NT2/D1 (cell line): ENCODE measurements around the gene HSPA1B.

ENCODE experiments used
- SUZ12 ChIP-seq: IDR thresholded peaks from 2 replicates; pipeline ENCODE4 v1.6.1; 2011; ENCODE audit not compliant: insufficient read length, insufficient read depth; ENCODE audit errors: extremely low read depth
- YY1 ChIP-seq: IDR thresholded peaks from 2 replicates; pipeline ENCODE4 v1.6.1; 2011; ENCODE audit not compliant: insufficient read length, insufficient read depth
- ZNF274 ChIP-seq: IDR thresholded peaks from 2 replicates; pipeline ENCODE4 v1.6.1; 2011; ENCODE audit warnings: mild to moderate bottlenecking, low read depth, low read length

DNA sequence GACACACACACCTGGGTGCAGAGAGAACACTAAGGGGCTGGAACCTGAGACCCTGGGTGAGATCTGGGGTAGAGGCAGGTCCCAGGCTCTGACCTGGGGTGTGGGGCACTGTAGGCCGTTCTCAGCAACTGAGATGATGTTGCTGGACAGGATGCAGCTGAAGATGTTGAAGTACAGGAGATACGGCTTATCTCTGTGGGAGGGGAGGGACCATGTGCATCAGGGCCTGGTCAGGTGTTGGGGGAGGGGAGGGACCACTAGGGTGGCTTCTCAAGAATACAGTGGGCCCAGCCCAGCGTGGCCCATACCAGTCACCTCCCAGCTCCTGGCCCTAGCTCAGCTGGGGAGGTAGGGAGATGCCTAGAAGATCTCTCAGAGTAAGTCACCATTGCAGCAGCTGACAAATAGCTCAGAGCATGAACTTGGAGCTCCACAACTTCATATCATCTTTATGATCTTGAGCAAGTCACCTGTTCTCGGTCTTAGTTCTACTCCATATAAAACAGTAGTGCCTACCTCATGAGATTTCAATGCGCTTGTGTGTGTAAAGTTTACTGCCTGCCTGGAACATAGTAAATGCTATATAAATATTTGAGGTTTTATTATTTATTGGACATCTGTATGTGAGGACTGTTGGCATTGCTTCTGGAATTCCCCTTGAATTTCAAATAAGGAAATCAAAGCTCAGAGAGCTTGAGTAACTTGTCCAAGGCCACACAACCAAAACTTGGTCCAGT lies 47.5 kb downstream of the HSPA1B start:
- TF ChIP-seq ZNF274 (no peak), SUZ12 (no peak), YY1 (no peak)
